GM19463 (cell line): ENCODE measurements around the gene MACROD1.

Experiments used
- ATAC-seq: cut with Tn5 transposase; IDR thresholded peaks from one replicate; pipeline ENCODE4 v1.9.1; 2021; ENCODE audit warnings: mild to moderate bottlenecking, moderate library complexity; ENCODE audit not compliant: unreplicated experiment

Gene MACROD1

GRCh38 chr11:64131683-64132190 is 34.2 kb downstream of the MACROD1 start:
- no peak for ATAC-seq

- ATAC-seq: no peak
Measured at GRCh38 chr11:64130618-64131017, 35.3 kb downstream of the MACROD1 start.

GRCh38 chr11:64129403-64129802 is 36.5 kb downstream of the MACROD1 start:
- ATAC-seq: no peak

- ATAC-seq: no peak
Measured at GRCh38 chr11:64128255-64129006, 37.5 kb downstream of the MACROD1 start.

- no peak for ATAC-seq
Measured at GRCh38 chr11:64127267-64128072, 38.4 kb downstream of the MACROD1 start.

GRCh38 chr11:64126796-64127195 is 39.1 kb downstream of the MACROD1 start:
- no peak for ATAC-seq

GRCh38 chr11:64126371-64126770 is 39.5 kb downstream of the MACROD1 start:
- no peak for ATAC-seq

- no peak for ATAC-seq
Measured at GRCh38 chr11:64125676-64126075, 40.2 kb downstream of the MACROD1 start.

- no peak for ATAC-seq
Measured at GRCh38 chr11:64124147-64124546, 41.8 kb downstream of the MACROD1 start.

GRCh38 chr11:64123679-64124078 is 42.2 kb downstream of the MACROD1 start:
- no peak for ATAC-seq

- no peak for ATAC-seq
Measured at GRCh38 chr11:64122411-64123410, 43.2 kb downstream of the MACROD1 start.

GRCh38 chr11:64121663-64122410 is 44.1 kb downstream of the MACROD1 start:
- no peak for ATAC-seq

GRCh38 chr11:64120951-64121569 is 44.9 kb downstream of the MACROD1 start:
- ATAC-seq: no peak

GRCh38 chr11:64119700-64120099 is 46.2 kb downstream of the MACROD1 start:
- ATAC-seq: no peak

GRCh38 chr11:64118876-64119665 is 46.8 kb downstream of the MACROD1 start:
- ATAC-seq: no peak

GRCh38 chr11:64117763-64118459 is 48.0 kb downstream of the MACROD1 start:
- ATAC-seq: no peak

GRCh38 chr11:64115531-64116522 is 50.1 kb downstream of the MACROD1 start:
- no peak for ATAC-seq
